ENCODE results near the gene GABRR3.
A peak's percentile ranks its signal among the peaks of the same experiment; 100 is the strongest.

GABRR3 gene

GRCh38 chr3:97954228-97954827 is 80.8 kb downstream of the GABRR3 start:
- no peak for DNase-seq

DNA sequence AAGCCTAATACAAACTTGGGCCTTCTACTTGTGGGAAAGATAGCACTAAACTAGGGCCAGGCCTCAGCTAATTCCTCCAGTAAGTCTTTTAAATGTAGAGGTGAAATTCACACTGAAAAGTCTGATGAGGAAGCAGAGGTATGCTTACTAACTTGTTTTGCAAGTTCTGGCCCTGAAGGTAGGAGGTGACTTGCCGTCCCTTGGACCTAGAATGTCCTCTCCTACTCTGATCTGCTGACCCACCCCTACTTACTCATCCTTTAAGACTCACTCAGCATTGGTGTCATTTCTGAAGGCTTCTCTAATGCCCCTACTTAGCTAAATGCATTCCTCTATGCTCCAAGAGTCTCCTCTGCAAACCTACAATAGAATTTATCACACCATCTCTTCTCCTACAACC is 82.2 kb downstream of the GABRR3 start:
- DNase-seq: no peak

GRCh38 chr3:97952280-97952679 is 82.8 kb downstream of the GABRR3 start:
- DNase-seq: peak; percentile 45

DNA sequence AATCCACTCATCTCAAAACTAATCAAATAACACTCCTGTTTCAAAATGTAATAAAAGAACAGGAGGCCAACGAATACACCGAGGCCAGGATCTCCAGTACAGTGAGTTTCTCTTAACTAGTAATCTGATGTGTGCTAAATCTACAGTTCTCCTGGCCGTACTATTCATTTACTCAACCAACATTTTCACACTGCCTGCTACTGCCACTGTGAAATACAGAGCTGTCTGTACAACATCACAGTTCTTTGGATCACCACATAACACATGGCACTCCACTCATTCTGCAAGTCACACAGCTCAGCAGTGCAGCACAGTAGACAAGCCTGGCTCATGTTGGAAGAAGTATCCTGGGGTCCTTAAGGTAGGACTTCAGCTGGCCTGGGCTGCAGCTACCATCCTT is 84.8 kb downstream of the GABRR3 start:
- DNase-seq: no peak

DNA sequence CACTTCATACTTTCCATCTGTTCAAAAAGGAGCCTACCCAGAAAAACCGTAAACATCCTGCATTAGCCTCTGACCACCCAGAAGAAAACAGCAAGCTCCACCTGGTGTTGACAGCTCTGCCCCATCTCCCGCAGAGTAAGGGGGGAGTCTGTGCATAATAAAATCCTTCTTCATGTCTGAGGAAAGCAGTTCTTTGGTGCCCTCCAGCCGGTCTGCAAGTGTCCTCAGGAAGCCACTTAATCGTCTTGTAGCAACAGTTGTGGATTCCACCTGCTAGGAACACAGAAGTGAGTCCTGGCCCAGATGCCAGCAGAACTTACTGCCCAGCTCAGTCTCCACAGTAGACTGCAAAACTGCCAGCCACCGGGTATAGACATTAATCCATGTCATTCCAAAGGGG is 85.4 kb downstream of the GABRR3 start:
- DNase-seq: no peak

DNA sequence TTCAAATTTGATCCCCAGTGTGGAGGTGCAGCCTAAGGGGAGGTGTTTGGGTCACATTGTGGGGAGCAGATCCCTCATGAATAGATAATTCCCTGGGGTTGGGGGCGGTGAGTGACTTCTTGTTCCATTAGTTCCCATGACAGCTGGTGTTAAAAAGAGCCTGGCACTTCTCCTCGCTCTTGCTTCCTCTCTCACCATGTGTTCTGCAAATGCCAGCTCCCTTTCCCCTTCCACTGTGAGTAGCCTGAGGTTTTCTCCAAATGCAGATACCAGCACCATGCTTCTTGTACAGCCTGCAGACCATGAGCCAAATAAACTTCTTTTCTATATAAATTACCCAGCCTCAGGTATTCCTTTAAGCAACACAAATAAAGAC is 86.0 kb downstream of the GABRR3 start:
- DNase-seq: no peak

DNA sequence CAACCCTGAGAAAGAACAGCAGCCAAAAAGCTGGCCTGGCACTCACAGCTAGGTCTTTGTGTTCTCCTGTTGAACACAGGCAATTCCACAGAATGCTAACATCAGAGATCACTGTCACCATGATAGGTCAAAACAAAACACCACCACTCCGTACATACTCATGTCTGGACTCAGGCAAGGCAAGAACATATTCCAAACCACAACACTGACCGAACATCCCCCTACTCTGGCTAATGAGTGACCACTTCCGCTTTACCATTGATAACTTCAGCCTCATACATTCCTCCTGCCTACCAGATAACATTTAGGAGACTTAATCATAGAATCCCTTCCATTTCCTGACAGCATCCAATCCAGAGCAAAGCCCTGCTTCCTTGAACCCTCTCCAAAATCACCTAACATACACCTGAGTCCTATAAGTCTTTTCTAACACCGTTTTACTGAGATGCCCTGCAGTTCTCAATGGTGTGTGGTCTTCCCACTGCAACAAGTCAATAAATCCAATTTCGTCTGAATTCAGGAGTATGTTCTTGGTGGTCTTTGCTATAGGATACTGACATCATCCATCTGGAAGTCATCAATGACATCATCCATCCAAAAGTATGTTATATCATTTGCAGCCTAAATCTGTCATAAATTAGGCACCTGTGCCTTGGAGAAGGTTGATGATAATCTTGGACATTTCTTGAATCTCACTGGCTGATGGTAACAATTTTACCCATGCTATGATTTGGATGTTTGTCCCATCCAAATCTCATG is 86.6 kb downstream of the GABRR3 start:
- DNase-seq: no peak

GRCh38 chr3:97942801-97943546 is 92.1 kb downstream of the GABRR3 start:
- no peak for DNase-seq

DNA sequence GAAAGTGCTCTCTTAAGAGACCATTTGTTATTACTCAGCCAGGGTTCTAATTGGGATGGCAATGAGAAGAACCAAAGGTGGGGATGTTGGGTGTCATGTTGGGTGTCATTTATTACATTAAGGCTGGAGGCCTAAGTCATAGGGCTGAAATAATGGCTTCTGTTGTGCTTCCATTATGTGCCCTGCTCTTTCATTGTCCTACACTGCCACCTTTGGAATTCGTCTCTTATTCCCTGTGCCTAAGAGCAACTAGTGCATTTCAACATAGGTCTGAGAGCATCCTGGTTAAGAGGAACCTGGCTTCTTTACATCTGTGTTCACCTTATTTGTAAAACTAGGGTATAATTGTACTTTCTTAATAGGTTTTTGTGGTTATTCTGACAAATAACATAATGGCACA is 95.1 kb downstream of the GABRR3 start:
- DNase-seq: no peak

DNA sequence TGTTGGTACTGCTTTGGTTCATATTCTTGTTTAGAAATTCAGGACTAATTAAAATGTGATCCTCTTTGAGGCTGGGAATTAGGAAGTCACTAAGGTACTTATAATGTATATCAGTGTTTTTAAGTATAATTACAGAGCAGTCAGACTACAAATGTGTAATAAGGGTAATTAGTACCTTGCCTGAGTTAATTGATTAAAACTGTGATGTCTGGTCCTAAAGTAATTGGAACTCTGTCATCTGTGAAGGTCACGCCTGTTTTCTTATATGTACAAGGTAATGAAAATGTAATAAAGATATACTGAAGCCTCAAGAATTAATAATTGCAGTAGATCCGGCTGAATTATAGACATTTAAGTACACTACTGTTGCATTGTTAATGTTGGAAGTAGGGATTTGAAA is 95.7 kb downstream of the GABRR3 start:
- no peak for DNase-seq

- DNase-seq: no peak
These were observed 96.7 kb downstream of the GABRR3 start for GRCh38 chr3:97938444-97938843.

- peak; percentile 6 for DNase-seq
These were observed 97.9 kb downstream of the GABRR3 start for GRCh38 chr3:97937205-97937604.

DNA sequence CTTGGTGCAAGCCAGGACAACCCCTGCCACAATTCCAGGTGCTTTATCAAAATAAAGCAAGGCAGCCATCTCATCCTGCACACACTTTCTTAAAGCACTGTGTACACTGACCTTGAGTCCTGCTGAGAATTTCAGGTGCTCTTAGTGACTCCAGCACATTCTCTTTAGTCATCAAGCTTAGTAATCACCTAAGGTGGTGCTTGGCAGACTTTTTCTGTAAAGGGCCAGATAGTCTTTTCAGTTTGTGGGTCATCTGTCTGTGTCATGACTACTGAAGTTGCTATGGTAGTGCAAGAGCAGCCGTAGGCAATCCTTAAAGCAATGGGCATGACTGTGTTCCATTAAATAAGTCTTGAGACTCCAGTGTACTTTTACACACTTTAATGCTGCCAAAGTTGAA is 99.3 kb downstream of the GABRR3 start:
- no peak for DNase-seq
